ENCODE results near the gene NR6A1.

NR6A1 gene

GRCh38 chr9:124631326-124631725, 139.8 kb downstream of the NR6A1 start:
- DNase-seq (ENCODE audit: low read depth) = no peak
- no peak for TF ChIP-seq CTCF (IDR thresholded peaks at IDR 0.05; ENCODE audit: low read depth, low read length, missing control alignments)
- no peak overlapping the region for H3K4me3 ChIP-seq (ENCODE audit: low read depth, low read length)

DNA sequence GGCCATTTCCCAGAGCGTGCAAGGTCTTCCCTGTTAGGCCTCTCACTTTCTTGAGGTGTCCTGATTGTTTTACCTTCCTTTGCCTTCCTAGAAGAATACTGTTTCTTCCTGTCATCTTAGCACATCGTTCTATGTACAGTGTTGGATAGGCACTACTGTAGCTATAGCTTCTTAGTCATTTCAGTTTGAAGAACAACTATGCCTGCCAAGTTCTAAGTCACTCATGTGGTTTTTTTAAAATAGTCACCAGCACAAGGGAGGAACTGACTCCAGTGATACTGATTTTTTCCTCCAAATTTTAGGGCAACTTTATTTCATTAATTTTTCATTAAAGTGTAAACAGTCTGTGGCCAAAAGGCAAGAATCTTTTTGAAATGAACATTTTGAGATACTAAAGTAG, 141.5 kb downstream of the NR6A1 start:
- no peak overlapping the region for H3K4me3 ChIP-seq (ENCODE audit: low read depth, low read length)
- TF ChIP-seq CTCF (IDR thresholded peaks at IDR 0.05; ENCODE audit: low read depth, low read length, missing control alignments) = no peak
- DNase-seq (ENCODE audit: low read depth) = no peak
- in situ Hi-C loops (cut with HindIII; ENCODE audit: low sequenced_read_pairs) = no loop called here

More at GRCh38 chr9:124631326-124631725, 139.8 kb downstream of the NR6A1 start:
- in situ Hi-C loops (cut with HindIII; ENCODE audit: low sequenced_read_pairs) = no loop called here

- TF ChIP-seq CTCF (IDR thresholded peaks at IDR 0.05; ENCODE audit: low read depth, low read length, missing control alignments) = no peak
- no peak overlapping the region for H3K4me3 ChIP-seq (ENCODE audit: low read depth, low read length)
- in situ Hi-C loops (cut with HindIII; ENCODE audit: low sequenced_read_pairs) = no loop called here
- no peak for DNase-seq (ENCODE audit: low read depth)
These were observed 142.4 kb downstream of the NR6A1 start for GRCh38 chr9:124628741-124629140.

- no peak overlapping the region for H3K4me3 ChIP-seq (ENCODE audit: low read depth, low read length)
- DNase-seq (ENCODE audit: low read depth) = no peak
- TF ChIP-seq CTCF (IDR thresholded peaks at IDR 0.05; ENCODE audit: low read depth, low read length, missing control alignments) = no peak
- in situ Hi-C loops (cut with HindIII; ENCODE audit: low sequenced_read_pairs) = no loop called here
These were observed 144.8 kb downstream of the NR6A1 start for GRCh38 chr9:124626276-124626675.

DNA sequence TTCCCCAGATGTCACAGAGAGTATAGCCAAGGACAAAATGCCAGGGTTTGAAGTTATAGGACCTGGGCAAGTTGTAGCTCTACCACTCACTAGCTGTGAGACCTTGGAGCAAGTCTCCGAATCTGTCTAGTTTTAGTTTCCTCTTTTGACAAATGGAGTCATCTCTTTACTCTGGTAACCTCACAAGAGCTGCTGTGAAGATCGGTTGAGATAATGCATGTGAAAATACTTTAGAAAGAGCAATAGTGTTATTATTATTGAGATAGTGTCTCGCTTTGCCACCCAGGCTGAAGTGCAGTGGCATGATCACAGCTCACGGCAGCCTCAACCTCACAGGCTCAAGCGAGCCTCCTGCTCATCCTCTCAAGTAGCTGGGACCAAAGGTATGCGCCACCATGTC, 146.0 kb downstream of the NR6A1 start:
- DNase-seq (ENCODE audit: low read depth) = no peak
- in situ Hi-C loops (cut with HindIII; ENCODE audit: low sequenced_read_pairs) = no loop called here
- no peak overlapping the region for H3K4me3 ChIP-seq (ENCODE audit: low read depth, low read length)
- TF ChIP-seq CTCF (IDR thresholded peaks at IDR 0.05; ENCODE audit: low read depth, low read length, missing control alignments) = no peak

DNA sequence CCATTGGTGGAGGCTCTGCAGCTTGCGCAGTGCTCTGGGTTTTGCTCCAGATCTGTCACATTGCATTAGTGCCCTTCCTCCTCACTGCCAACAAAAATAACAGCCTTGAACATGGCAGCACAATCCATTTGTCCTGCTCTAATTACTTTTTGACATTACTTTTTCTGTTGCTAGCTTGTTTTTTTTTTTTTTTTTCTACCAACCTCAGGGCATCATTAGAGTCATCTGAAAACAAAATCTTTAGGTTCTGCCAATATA, 146.4 kb downstream of the NR6A1 start:
- in situ Hi-C loops (cut with HindIII; ENCODE audit: low sequenced_read_pairs) = no loop called here
- H3K4me3 ChIP-seq (ENCODE audit: low read depth, low read length) = no peak overlapping the region
- no peak for TF ChIP-seq CTCF (IDR thresholded peaks at IDR 0.05; ENCODE audit: low read depth, low read length, missing control alignments)
- DNase-seq (ENCODE audit: low read depth) = no peak

Measured in astrocyte of the cerebellum (primary cell).